ENCODE measurements around the gene PRSS23.

PRSS23 gene

GRCh38 chr11:86790195-86790725, 10.1 kb upstream of the PRSS23 start:
- in situ Hi-C loops (cut with MboI; ENCODE audit: low sequenced_read_pairs) = no loop called here

GRCh38 chr11:86790867-86791849, 9.2 kb upstream of the PRSS23 start:
- in situ Hi-C loops (cut with MboI; ENCODE audit: low sequenced_read_pairs) = no loop called here

- in situ Hi-C loops (cut with MboI; ENCODE audit: low sequenced_read_pairs) = no loop called here
Measured at GRCh38 chr11:86792150-86792549, 8.2 kb upstream of the PRSS23 start.

GRCh38 chr11:86793307-86793706, 7.0 kb upstream of the PRSS23 start:
- in situ Hi-C loops (cut with MboI; ENCODE audit: low sequenced_read_pairs) = no loop called here

- in situ Hi-C loops (cut with MboI; ENCODE audit: low sequenced_read_pairs) = no loop called here
Measured at GRCh38 chr11:86795511-86795910, 4.8 kb upstream of the PRSS23 start.

GRCh38 chr11:86795949-86796348, 4.4 kb upstream of the PRSS23 start:
- in situ Hi-C loops (cut with MboI; ENCODE audit: low sequenced_read_pairs) = no loop called here

- in situ Hi-C loops (cut with MboI; ENCODE audit: low sequenced_read_pairs) = no loop called here
Measured at GRCh38 chr11:86797133-86797532, 3.2 kb upstream of the PRSS23 start.

- in situ Hi-C loops (cut with MboI; ENCODE audit: low sequenced_read_pairs) = no loop called here
Measured at GRCh38 chr11:86798988-86799387, 1.4 kb upstream of the PRSS23 start.

GRCh38 chr11:86799680-86800075, 664 bp upstream of the PRSS23 start:
- in situ Hi-C loops (cut with MboI; ENCODE audit: low sequenced_read_pairs) = loop anchor here (25.0 kb wide), 2 partner anchors 337 to 1212 kb away; no protein-coding TSS in a partner anchor

- in situ Hi-C loops (cut with MboI; ENCODE audit: low sequenced_read_pairs) = loop anchor here (25.0 kb wide), 2 partner anchors 339 to 1214 kb away; no protein-coding TSS in a partner anchor
Measured at GRCh38 chr11:86800960-86801272, 574 bp downstream of the PRSS23 start.

GRCh38 chr11:86801364-86801763, 1.0 kb downstream of the PRSS23 start:
- in situ Hi-C loops (cut with MboI; ENCODE audit: low sequenced_read_pairs) = loop anchor here (25.0 kb wide), 2 partner anchors 339 to 1214 kb away; no protein-coding TSS in a partner anchor

GRCh38 chr11:86802146-86802545, 1.8 kb downstream of the PRSS23 start:
- in situ Hi-C loops (cut with MboI; ENCODE audit: low sequenced_read_pairs) = loop anchor here (25.0 kb wide), 2 partner anchors 340 to 1215 kb away; no protein-coding TSS in a partner anchor

GRCh38 chr11:86802601-86803051, 2.3 kb downstream of the PRSS23 start:
- in situ Hi-C loops (cut with MboI; ENCODE audit: low sequenced_read_pairs) = loop anchor here (25.0 kb wide), 2 partner anchors 340 to 1215 kb away; no protein-coding TSS in a partner anchor

- in situ Hi-C loops (cut with MboI; ENCODE audit: low sequenced_read_pairs) = loop anchor here (25.0 kb wide), 2 partner anchors 341 to 1216 kb away; no protein-coding TSS in a partner anchor
Measured at GRCh38 chr11:86803136-86804045, 3.0 kb downstream of the PRSS23 start.

GRCh38 chr11:86804951-86805350, 4.6 kb downstream of the PRSS23 start:
- in situ Hi-C loops (cut with MboI; ENCODE audit: low sequenced_read_pairs) = loop anchor here (25.0 kb wide), 2 partner anchors 343 to 1218 kb away; no protein-coding TSS in a partner anchor

- in situ Hi-C loops (cut with MboI; ENCODE audit: low sequenced_read_pairs) = loop anchor here (25.0 kb wide), 2 partner anchors 344 to 1219 kb away; no protein-coding TSS in a partner anchor
Measured at GRCh38 chr11:86805873-86806310, 5.5 kb downstream of the PRSS23 start.

GRCh38 chr11:86806903-86807302, 6.6 kb downstream of the PRSS23 start:
- in situ Hi-C loops (cut with MboI; ENCODE audit: low sequenced_read_pairs) = loop anchor here (25.0 kb wide), 2 partner anchors 345 to 1220 kb away; no protein-coding TSS in a partner anchor

GRCh38 chr11:86807360-86807759, 7.0 kb downstream of the PRSS23 start:
- in situ Hi-C loops (cut with MboI; ENCODE audit: low sequenced_read_pairs) = loop anchor here (25.0 kb wide), 2 partner anchors 345 to 1220 kb away; no protein-coding TSS in a partner anchor

GRCh38 chr11:86809561-86809960, 9.2 kb downstream of the PRSS23 start:
- in situ Hi-C loops (cut with MboI; ENCODE audit: low sequenced_read_pairs) = loop anchor here (25.0 kb wide), 2 partner anchors 347 to 1222 kb away; no protein-coding TSS in a partner anchor

- in situ Hi-C loops (cut with MboI; ENCODE audit: low sequenced_read_pairs) = loop anchor here (25.0 kb wide), 2 partner anchors 348 to 1223 kb away; no protein-coding TSS in a partner anchor
Measured at GRCh38 chr11:86810288-86810687, 9.9 kb downstream of the PRSS23 start.

Measured in HL-60/S4 treated with retinoic acid at 250 ng/mL for 4 days and 3 days (cell line).